Activated CD4-positive, alpha-beta memory T cell treated with anti-CD3 and anti-CD28 coated beads, Interleukin-2, amount 10 ng/mL, durations not matched to agents 7 days and 5 days (primary cell): Measurements from ENCODE around the gene PPP4R3B. TPM values are rescaled to one million over a fixed set of nuclear protein-coding genes. Genes with fewer than 3 reads are reported as not detected.
"Not testable (repeated sequence)": the region's sequence is repeated elsewhere in the genome, so short reads cannot be mapped to it uniquely, and the experiment has no call there.

Source experiments
- CTCF ChIA-PET: fragments of 350-600 bp; sonication (Branson Sonifier 250); formaldehyde crosslinking; loops from one replicate; lab custom pipeline; 2021; ENCODE audit warnings: antibody characterized with exemption, inconsistent platforms; lab: Charles Lee
- POLR2A ChIA-PET: fragments of 350-600 bp; sonication (Branson Sonifier 250); formaldehyde crosslinking; loops from one replicate; lab custom pipeline; 2021; ENCODE audit warnings: antibody characterized with exemption; lab: Charles Lee
- DNase-seq: peaks from one replicate; pipeline ENCODE4 v3.0.0-alpha.2; 2020
- H3K27ac Mint-ChIP-seq: one replicate; pipeline ENCODE4 v1.8.0; 2021; ENCODE audit warnings: mild to moderate bottlenecking, mixed read lengths
- H3K27me3 Mint-ChIP-seq: one replicate; pipeline ENCODE4 v1.8.0; 2021; ENCODE audit warnings: mixed read lengths
- H3K36me3 Mint-ChIP-seq: one replicate; pipeline ENCODE4 v1.8.0; 2021; ENCODE audit warnings: low read depth, mixed read lengths
- H3K4me1 Mint-ChIP-seq: one replicate; pipeline ENCODE4 v1.8.0; 2021; ENCODE audit warnings: mixed read lengths
- H3K4me3 Mint-ChIP-seq: one replicate; pipeline ENCODE4 v1.8.0; 2021; ENCODE audit warnings: mild to moderate bottlenecking, mixed read lengths
- H3K9me3 Mint-ChIP-seq: one replicate; pipeline ENCODE4 v1.8.0; 2021; ENCODE audit warnings: mixed read lengths
- total RNA-seq, 2 experiments: library from RNA; stranded (reverse); gene quantifications; one replicate each; pipeline ENCODE4 v1.2.3, GENCODE V29; 2021

PPP4R3B gene
- total RNA-seq, 2 experiments from 2014 or later = 70.7 to 75.4 TPM

DNA sequence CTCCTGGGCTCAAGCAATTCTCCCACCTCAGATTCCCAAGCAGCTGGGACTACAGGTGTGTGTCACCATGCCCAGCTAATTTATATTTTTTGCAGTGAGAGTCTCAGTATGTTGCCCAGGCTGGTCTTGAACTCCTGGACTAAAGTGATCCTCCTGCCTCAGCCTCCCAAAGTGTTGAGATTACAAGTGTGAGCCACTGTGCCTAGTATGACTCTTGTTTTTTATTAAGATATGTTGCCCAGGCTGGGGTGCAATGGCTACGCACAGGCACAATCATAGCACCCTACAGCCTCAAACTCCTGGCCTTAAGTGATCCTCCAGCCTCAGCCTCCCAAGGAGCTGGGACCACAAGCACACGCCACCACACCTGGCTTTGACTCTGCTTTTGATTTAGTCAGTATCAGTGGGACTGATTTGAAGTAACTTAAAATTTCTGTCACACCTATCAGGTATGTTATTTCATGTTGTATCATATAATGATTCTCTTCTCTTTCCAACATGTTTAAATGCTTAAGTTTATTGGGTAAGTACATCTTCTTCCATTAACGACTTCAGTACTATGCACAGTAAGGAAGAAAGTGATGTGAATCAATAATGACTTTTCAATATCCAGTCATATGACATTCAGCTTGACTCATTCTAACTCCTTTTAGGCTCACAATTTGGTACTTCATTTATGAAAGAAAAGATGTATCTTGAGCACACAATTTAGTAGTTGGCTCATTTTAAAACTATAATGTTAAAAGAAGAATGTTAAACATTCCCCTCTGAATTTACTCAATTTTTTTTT is 6.3 kb downstream of the PPP4R3B start:
- Mint-ChIP-seq H3K9me3 (no peaks in the 10 kb centered on the region), H3K27me3 (no peaks in the 10 kb centered on the region), H3K4me3 (no peak overlapping the region), H3K27ac (no peak overlapping the region), H3K36me3 (peaks cover 55% of the 10 kb centered on the region), H3K4me1 (peaks cover 44% of the 10 kb centered on the region)
- CTCF ChIA-PET = interaction anchor here (0.7 kb wide), 1 partner anchor 171 kb away, joined by 3 read pairs; no protein-coding TSS in a partner anchor
- no peak for DNase-seq
- POLR2A ChIA-PET = interaction anchor here (1.3 kb wide), 1 partner anchor 24 kb away, joined by 3 read pairs; no protein-coding TSS in a partner anchor

DNA sequence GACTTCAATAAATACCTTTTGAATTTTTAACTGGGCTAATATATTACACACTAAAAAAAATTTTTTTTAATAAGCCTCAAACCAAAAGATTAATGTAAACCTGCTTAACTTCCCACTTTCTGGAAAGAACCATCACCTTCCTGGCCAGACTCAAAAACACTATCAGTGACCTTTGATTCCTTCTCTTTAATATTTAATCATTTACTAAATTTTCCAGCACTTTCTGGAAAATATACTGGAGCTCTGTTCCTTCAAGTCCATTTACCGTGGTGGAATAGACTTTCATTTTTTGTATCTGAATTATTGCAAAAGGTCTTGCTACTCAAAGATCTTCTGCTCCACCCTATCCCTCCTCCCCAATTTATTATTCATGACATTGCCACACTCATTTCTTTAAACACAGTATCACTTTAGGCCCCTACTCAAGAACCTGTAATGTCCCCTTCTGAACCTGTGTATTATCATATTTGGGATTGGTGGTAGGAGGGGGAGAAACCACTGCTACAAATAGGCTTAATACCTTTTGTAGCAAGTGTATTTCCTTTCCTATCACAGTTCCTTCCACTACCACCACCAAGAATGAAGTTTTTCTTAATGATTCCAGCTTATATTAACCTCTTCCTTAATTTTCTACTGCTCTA is 7.4 kb downstream of the PPP4R3B start:
- Mint-ChIP-seq H3K9me3 (no peaks in the 10 kb centered on the region), H3K4me3 (no peak overlapping the region), H3K27ac (no peak overlapping the region), H3K36me3 (peaks cover 50% of the 10 kb centered on the region), H3K27me3 (no peaks in the 10 kb centered on the region), H3K4me1 (peaks cover 36% of the 10 kb centered on the region)
- ChIA-PET CTCF (interaction anchor here (0.7 to 1.1 kb wide), 2 partner anchors 8 to 80 kb away, joined by 3 read pairs; no protein-coding TSS in a partner anchor), POLR2A (interaction anchor here (1.3 kb wide), 1 partner anchor 23 kb away, joined by 3 read pairs; no protein-coding TSS in a partner anchor)
- DNase-seq = no peak

DNA sequence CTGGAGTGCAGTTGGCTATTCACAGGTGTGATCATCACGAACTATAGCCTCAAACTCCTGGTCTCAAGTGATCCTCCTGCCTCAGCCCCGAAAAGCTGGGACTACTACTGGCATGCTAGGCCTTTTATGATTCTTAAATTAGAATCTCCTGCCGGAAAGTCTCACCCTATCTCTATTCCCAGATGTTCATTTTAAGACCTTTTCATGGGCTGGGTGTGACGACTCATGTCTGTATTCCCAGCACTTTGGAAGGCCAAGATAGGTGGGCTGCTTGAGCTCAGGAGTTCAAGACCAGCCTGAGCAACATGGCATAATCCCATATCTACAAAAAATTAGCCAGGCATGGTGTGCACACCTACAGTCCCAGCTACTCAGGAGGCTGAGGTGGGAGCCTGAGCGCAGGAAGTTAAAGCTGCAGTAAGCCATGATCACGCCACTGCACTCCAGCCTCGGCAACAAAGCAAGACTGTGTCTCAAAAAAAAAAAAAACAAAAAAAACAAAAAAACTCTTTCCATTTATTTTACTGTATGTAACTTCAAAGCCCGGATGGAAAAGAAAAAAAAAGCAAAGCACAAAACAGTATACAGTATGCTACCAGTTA is 8.1 kb downstream of the PPP4R3B start:
- CTCF ChIA-PET = interaction anchor here (1.1 kb wide), 1 partner anchor 9 kb away, joined by 3 read pairs; no protein-coding TSS in a partner anchor
- Mint-ChIP-seq H3K4me1 (peaks cover 34% of the 10 kb centered on the region), H3K27me3 (no peaks in the 10 kb centered on the region), H3K36me3 (peaks cover 49% of the 10 kb centered on the region), H3K27ac (no peak overlapping the region), H3K9me3 (no peaks in the 10 kb centered on the region), H3K4me3 (no peak overlapping the region)
- DNase-seq = no peak
- POLR2A ChIA-PET = no interaction called here

DNA sequence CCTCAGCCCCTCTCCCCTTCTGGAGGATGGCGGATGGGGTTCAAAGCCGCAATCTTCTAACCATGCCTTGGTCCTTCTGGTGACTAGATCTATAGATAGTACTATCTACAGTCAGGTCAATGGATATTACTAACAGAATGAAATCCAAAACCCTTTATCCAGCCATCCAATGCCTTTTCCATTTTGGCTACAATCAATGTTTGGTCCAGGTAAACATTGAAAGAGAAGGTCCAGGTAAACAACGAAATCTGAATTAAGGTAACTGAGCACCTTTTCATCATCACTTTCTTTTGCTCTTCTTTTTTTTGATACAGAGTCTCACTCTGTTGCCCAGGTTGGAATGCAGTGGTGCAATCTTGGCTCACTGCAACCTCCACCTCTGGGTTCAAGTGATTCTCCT is 9.7 kb downstream of the PPP4R3B start:
- Mint-ChIP-seq H3K36me3 (peaks cover 43% of the 10 kb centered on the region), H3K9me3 (no peaks in the 10 kb centered on the region), H3K4me1 (peaks cover 28% of the 10 kb centered on the region), H3K4me3 (no peak overlapping the region), H3K27me3 (no peaks in the 10 kb centered on the region), H3K27ac (no peak overlapping the region)
- POLR2A ChIA-PET = no interaction called here
- CTCF ChIA-PET = interaction anchor here (0.6 kb wide), 1 partner anchor 88 kb away, joined by 3 read pairs; no protein-coding TSS in a partner anchor
- DNase-seq = no peak

DNA sequence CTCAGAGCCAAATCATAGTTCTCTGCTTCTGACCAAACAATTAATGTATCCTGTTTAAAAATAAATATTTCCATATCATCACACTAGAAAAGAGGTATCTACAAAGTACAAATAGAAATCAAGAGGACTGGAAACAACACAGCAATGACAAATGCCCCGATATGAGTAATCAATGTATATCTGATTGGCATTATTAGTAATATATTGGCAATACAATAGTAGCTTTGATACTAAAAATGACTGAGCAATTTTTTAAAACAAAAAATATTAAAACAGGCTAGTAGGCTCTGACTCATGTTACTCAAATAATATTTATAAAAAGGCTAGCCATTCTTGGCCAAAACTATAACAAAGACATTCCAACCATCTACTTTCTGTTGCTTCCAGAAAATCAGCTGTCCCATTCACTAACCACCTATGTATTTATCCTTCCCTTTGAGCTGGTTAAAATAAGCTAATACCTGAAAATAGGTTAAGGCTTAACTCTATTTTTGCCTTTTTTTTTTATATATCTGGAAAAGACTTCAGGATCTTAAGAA is 13.3 kb downstream of the PPP4R3B start:
- peaks cover 22% of the 10 kb centered on the region for H3K4me1 Mint-ChIP-seq
- H3K27ac Mint-ChIP-seq = no peak overlapping the region
- H3K4me3 Mint-ChIP-seq = no peak overlapping the region
- H3K36me3 Mint-ChIP-seq = peaks cover 40% of the 10 kb centered on the region
- H3K9me3 Mint-ChIP-seq = no peaks in the 10 kb centered on the region
- no peak for DNase-seq
- CTCF ChIA-PET = interaction anchor here (0.8 to 1.3 kb wide), 4 partner anchors 13 to 75 kb away, joined by 3 read pairs; no protein-coding TSS in a partner anchor
- POLR2A ChIA-PET = interaction anchor here (0.7 to 3.2 kb wide), 3 partner anchors 13 to 85 kb away, joined by 3 to 16 read pairs (median 7); partner anchors contain the start of gene CFAP36
- no peaks in the 10 kb centered on the region for H3K27me3 Mint-ChIP-seq

DNA sequence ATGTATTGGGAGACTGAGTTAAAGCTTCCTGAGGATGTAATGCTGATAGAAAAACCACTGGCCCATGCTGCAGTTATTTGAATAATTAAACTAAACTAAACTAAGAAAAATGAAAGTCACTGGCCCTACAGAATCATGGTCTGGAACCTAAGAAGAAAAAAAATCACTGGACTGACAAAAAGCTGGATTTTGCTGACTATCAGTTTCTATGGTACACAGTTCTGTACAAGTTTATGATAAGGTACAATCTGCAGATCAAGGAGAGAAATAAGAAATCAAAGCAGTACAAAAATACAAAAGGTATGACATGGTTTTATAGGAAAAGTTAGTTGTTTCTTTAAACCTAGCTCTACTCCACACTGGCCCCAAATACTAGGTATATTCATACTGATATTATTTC is 15.6 kb downstream of the PPP4R3B start:
- ChIA-PET POLR2A (interaction anchor here (1.0 to 3.2 kb wide), 3 partner anchors 15 to 83 kb away, joined by 3 to 16 read pairs (median 3); no protein-coding TSS in a partner anchor), CTCF (no interaction called here)
- Mint-ChIP-seq H3K36me3 (peaks cover 42% of the 10 kb centered on the region), H3K27ac (no peak overlapping the region), H3K4me1 (peaks cover 15% of the 10 kb centered on the region), H3K9me3 (no peaks in the 10 kb centered on the region), H3K4me3 (no peak overlapping the region), H3K27me3 (no peaks in the 10 kb centered on the region)
- no peak for DNase-seq

DNA sequence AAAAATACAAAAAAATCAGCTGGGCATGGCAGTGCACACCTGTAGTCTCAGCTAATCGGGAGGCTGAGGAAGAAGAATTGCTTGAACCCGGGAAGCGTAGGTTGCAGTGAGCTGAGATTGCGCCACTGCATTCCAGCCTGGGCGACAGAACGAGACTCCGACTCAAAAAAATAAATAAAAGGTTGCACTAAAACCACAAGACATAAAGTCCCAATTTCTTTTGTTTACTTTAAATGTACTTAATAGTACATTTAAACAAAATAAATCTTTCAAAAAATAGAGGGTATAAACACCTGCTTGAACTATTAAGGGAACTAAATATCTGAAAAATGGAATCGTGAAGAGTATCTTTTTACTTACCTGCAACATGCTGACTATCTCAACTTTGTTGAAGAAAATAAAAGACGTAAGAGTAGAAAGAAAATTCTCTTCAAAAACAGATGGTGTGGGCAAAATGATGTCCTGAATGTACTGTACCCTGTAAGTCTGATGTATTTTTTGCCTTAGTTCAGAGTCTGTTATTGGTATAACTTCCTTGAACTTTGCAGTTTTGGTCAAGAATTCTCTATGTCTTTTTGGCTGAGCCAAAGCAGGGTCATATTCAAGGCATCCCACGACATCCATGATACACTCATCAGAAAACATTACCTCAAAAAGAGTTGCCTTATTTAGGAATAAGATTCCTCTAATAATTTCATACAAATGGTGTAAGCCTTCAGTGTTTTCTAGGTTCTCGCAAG is 19.2 kb downstream of the PPP4R3B start:
- CTCF ChIA-PET = no interaction called here
- no peak overlapping the region for H3K4me3 Mint-ChIP-seq
- peaks cover 15% of the 10 kb centered on the region for H3K4me1 Mint-ChIP-seq
- peaks cover 52% of the 10 kb centered on the region for H3K36me3 Mint-ChIP-seq
- H3K27ac Mint-ChIP-seq = no peak overlapping the region
- H3K27me3 Mint-ChIP-seq = no peaks in the 10 kb centered on the region
- POLR2A ChIA-PET = interaction anchor here (2.8 kb wide), 1 partner anchor 20 kb away, joined by 7 read pairs; the partner anchor contains the start of gene PPP4R3B
- DNase-seq = no peak
- H3K9me3 Mint-ChIP-seq = no peaks in the 10 kb centered on the region

DNA sequence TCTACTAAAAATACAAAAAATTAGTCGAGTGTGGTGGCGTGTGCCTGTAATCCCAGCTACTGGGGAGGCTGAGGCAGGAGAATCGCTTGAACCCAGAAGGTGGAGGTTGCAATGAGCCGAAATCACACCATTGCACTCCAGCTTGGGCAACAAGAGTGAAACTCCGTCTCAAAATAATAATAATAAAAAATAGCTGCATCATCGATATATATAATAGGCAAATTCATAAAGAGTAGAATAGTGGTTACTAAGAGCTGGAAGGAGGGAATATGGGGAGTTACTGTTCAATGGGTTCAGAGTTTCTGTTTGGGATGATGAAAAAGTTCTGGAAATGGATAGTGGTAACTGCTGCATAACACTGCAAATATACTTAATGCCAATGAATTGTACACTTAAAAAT is 20.6 kb downstream of the PPP4R3B start:
- H3K9me3 Mint-ChIP-seq, H3K27me3 Mint-ChIP-seq, DNase-seq, H3K27ac Mint-ChIP-seq, H3K4me3 Mint-ChIP-seq, CTCF ChIA-PET: not testable (repeated sequence)
- POLR2A ChIA-PET = interaction anchor here (1.0 to 1.7 kb wide), 2 partner anchors 20 to 21 kb away, joined by 3 to 6 read pairs; partner anchors contain the start of gene PPP4R3B
- Mint-ChIP-seq H3K36me3 (peaks cover 47% of the 10 kb centered on the region), H3K4me1 (peaks cover 18% of the 10 kb centered on the region)

DNA sequence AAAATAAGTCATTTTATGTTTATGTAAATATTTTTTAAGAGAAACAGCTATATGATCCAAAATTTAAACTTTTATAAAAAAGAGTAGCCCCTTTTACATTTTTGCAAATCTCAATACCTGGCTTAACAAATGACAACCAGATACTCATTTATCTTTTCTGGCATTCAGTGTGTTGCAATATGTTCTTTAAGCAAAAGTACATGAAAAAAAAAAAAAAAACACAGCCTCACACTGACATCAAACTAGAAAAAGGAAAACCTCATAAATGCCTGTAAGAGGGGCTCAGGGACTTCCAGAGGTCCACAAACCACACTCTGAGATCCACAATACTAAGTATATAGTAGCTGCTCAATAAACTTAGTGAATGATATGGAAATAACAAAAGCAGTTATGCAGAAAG is 21.9 kb downstream of the PPP4R3B start:
- POLR2A ChIA-PET = interaction anchor here (1.8 kb wide), 1 partner anchor 22 kb away, joined by 5 read pairs; the partner anchor contains the start of gene PPP4R3B
- no peaks in the 10 kb centered on the region for H3K9me3 Mint-ChIP-seq
- H3K27me3 Mint-ChIP-seq = no peaks in the 10 kb centered on the region
- DNase-seq = no peak
- CTCF ChIA-PET = interaction anchor here (0.7 kb wide), 1 partner anchor 23 kb away, joined by 3 read pairs; no protein-coding TSS in a partner anchor
- H3K27ac Mint-ChIP-seq = no peak overlapping the region
- H3K4me1 Mint-ChIP-seq = peaks cover 28% of the 10 kb centered on the region
- no peak overlapping the region for H3K4me3 Mint-ChIP-seq
- H3K36me3 Mint-ChIP-seq = peaks cover 51% of the 10 kb centered on the region

DNA sequence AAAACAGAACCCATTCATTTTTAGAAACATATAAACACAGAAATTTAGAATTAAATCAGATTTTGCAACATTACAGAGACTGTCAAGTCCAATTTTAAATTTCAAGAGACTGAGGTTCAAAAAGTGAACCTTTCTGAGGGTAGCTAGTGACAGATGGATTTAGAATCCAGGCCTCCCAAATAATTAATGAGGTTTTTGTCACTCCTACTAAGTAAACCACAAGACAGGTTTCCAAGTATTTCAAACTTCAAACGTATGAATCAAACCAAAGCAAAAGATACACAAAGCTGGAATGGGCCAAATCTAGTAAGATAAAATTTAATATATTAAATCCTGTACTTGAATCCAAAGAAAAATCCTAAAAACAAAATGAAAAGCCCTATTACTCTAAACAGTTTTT is 25.3 kb downstream of the PPP4R3B start:
- Mint-ChIP-seq H3K4me1 (peaks cover 23% of the 10 kb centered on the region), H3K9me3 (no peaks in the 10 kb centered on the region), H3K36me3 (peaks cover 42% of the 10 kb centered on the region), H3K4me3 (no peak overlapping the region), H3K27ac (no peak overlapping the region), H3K27me3 (no peaks in the 10 kb centered on the region)
- CTCF ChIA-PET = interaction anchor here (1.3 kb wide), 1 partner anchor 26 kb away, joined by 4 read pairs; no protein-coding TSS in a partner anchor
- no peak for DNase-seq
- POLR2A ChIA-PET = interaction anchor here (1.2 to 1.3 kb wide), 2 partner anchors 26 to 71 kb away, joined by 3 to 4 read pairs; no protein-coding TSS in a partner anchor

DNA sequence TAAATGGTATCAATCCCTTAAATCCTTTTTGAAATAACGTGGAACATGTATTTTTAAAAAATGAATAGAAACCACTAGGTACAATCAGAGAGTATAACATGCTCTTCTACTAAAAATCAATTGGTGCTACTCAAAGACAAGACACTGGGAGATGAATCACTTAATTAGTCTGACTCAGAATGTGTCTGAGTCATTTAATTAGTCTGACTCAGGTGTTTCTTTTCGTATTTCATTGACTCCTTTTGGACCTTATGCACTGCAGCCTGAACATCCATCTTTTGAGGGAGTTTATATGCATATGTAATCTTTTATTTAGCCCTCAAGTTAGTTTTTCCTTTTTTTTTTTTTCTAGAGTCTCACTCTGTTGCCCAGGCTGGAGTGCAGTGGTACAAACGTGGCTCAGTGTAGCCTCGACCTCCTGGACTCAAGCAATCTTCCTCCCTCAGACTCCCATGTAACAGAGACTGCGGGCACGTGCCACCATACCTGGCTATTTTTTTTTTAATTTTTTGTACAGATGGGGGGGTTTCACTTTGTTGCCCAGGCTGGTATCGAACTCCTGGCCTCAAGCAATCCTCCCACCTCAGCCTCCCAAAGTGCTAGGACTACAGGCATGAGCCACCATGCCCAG is 26.5 kb downstream of the PPP4R3B start:
- peaks cover 27% of the 10 kb centered on the region for H3K4me1 Mint-ChIP-seq
- ChIA-PET CTCF (no interaction called here), POLR2A (no interaction called here)
- peaks cover 37% of the 10 kb centered on the region for H3K36me3 Mint-ChIP-seq
- no peak overlapping the region for H3K4me3 Mint-ChIP-seq
- H3K9me3 Mint-ChIP-seq = no peaks in the 10 kb centered on the region
- H3K27ac Mint-ChIP-seq = peak overlapping the region; percentile 31
- H3K27me3 Mint-ChIP-seq = no peaks in the 10 kb centered on the region
- no peak for DNase-seq
